Pancreas (tissue), 10 donors: ENCODE data around the gene AMPD2. TPM values are rescaled to one million over a fixed set of nuclear protein-coding genes. Genes with fewer than 3 reads are reported as not detected.

Experiments
- ATAC-seq, 4 donors: fragments of 200-7000 bp; cut with Tn5 transposase; one replicate each; pipeline versions ENCODE4 v1.8.0 to v1.9.1; 2020; ENCODE audit warnings: mild to moderate bottlenecking in 4 of 4, moderate library complexity in 4 of 4
- DNase-seq, 6 donors: peaks; one replicate each; pipeline ENCODE4 v3.0.0-alpha.2; 2020
- FAIRE-seq: peaks from 2 replicates; lab custom pipeline; 2012; peaks lifted over from hg19 to GRCh38; lab: Jason Lieb, UNC
- H3K27ac ChIP-seq, 4 donors: fragments of 200-600 bp; sonication (generic); 1 replicate in 3 of 4; 2 replicates in 1 of 4; pipeline versions ENCODE4 v1.5.0 to v1.8.0; 2020
- H3K27me3 ChIP-seq, 4 donors: fragments of 200-600 bp; one replicate each; pipeline ENCODE4 v1.8.0; 2021
- H3K36me3 ChIP-seq, 3 donors: fragments of 200-600 bp; sonication (generic) in 1 of 3; one replicate each; pipeline versions ENCODE4 v1.5.0 to v1.8.0; 2020 to 2021
- H3K4me1 ChIP-seq, 3 donors: fragments of 200-600 bp; one replicate each; pipeline ENCODE4 v1.8.0; 2021
- H3K4me3 ChIP-seq, 4 donors: fragments of 200-600 bp; sonication (generic) in 2 of 4; one replicate each; pipeline versions ENCODE4 v1.5.0 to v1.8.0; 2020 to 2021
- H3K9me3 ChIP-seq, 4 donors: fragments of 200-600 bp; one replicate each; pipeline ENCODE4 v1.8.0; 2021
- WGBS, 2 donors: extraction: QIAGEN DNeasy Blood & Tissue Kit; methylation state at CpG; one replicate each; pipeline ENCODE4 v1.1.7; 2013; 5-methylcytosine and 5-hydroxymethylcytosine counted together
- intact Hi-C, 3 donors: fragments of 100-400 bp; cut with DNase I; formaldehyde crosslinking; loops; one replicate each; pipeline versions ENCODE4 v1.11.1 to v1.14.2; 2022
- polyA plus RNA-seq, 2 donors: library from polyadenylated mRNA; stranded (reverse); fragments of 200-250 nt; gene quantifications; one replicate each; pipeline ENCODE4 v1.2.3, GENCODE V29; 2013
- total RNA-seq, 6 donors: library from RNA; stranded (reverse); fragmentation: NEBNext Ultra II Directional in 4 of 6; extraction: Animal tissue kit (Norgen Biotek cat#: 25700) in 4 of 6; gene quantifications; one replicate each; pipeline versions ENCODE4 v1.2.1 to v1.2.4, GENCODE V29; 2021 to 2023
- TF ChIP-seq, protein P1 (sequence below), 4 donors: fragments of 200-600 bp; sonication (generic) in 3 of 4; IDR thresholded peaks; one replicate each; pipeline versions ENCODE4 v1.5.0 to v1.8.0; 2021; ENCODE audit warnings: antibody characterized with exemption in 4 of 4
- donor health status: healthy with polysubstance abuse.
- donor health status: DM: no; HTN: no; CAD: no; lungs with moderate emphysema.
- donor health status: DM: no; HTN: no; CAD: no.
- donor health status: control.
- donor health status: control.
- donor health status: Bipolar disorder and iron deficiency.
- donor health status: DM: yes; HTN: yes; CAD: no.
- donor health status: DM: no; HTN: no; CAD: no.
- donor health status: DM: no; HTN: no; CAD: no.
- donor health status: DM: yes; HTN: yes; CAD: no.

The AMPD2 gene
- total and polyA plus RNA-seq, 8 donors = 17.6 to 57.3 (median 35.5) TPM

DNA sequence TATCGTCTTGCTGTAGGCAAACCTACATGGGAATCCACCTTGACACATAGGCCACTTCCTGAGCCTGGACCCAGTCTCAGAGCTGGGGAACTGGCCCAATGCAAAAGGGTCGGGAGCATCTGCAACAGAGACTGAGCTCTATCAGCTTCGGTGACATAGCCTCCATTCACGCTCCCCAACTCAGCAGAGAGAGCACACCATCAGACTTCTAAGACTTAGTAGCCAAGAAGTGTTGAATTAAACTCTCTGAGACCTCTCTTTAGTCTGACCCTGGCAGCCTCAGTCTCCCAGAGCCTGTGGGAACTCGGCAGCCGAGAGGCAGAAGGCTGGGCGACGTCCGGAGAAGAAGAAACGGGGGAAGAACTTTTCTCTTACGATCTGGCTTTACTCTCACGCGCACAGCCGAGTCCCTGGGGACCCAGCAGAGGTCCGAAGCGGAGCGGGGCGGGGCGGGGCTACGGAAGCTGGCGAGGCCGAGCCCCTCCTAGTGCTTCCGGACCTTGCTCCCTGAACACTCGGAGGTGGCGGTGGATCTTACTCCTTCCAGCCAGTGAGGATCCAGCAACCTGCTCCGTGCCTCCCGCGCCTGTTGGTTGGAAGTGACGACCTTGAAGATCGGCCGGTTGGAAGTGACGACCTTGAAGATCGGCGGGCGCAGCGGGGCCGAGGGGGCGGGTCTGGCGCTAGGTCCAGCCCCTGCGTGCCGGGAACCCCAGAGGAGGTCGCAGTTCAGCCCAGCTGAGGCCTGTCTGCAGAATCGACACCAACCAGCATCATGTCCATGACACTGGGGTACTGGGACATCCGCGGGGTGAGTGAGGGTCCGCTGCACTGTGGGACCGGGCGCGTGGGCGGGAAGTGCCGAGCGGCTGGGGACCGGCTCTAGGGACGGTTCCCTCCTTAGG is 36.2 kb downstream of the AMPD2 start, which contains the start of gene GSTM4:
Gene GSTM4 (plus strand): TSS at position 485 of the 905 bp plus-strand sequence. CDS start 291 bp downstream, at position 776.
- Histone ChIP-seq H3K27me3 (no peaks in the 10 kb centered on the region), H3K4me1 (peaks cover 10 to 21% (median 12%) of the 10 kb centered on the region in 3 donors), H3K36me3 (no peaks in the 10 kb centered on the region), H3K27ac (peak within 1 kb of the TSS; percentile 70 to 91 (median 78)), H3K4me3 (peak within 1 kb of the TSS; percentile 44 to 61 (median 54)), H3K9me3 (no peaks in the 10 kb centered on the region)
- ATAC-seq = peak; percentile 83 to 96 (median 88)
- DNase-seq = peak; percentile 82 to 92 (median 88)
- TF ChIP-seq, protein P1, sequence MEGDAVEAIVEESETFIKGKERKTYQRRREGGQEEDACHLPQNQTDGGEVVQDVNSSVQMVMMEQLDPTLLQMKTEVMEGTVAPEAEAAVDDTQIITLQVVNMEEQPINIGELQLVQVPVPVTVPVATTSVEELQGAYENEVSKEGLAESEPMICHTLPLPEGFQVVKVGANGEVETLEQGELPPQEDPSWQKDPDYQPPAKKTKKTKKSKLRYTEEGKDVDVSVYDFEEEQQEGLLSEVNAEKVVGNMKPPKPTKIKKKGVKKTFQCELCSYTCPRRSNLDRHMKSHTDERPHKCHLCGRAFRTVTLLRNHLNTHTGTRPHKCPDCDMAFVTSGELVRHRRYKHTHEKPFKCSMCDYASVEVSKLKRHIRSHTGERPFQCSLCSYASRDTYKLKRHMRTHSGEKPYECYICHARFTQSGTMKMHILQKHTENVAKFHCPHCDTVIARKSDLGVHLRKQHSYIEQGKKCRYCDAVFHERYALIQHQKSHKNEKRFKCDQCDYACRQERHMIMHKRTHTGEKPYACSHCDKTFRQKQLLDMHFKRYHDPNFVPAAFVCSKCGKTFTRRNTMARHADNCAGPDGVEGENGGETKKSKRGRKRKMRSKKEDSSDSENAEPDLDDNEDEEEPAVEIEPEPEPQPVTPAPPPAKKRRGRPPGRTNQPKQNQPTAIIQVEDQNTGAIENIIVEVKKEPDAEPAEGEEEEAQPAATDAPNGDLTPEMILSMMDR (IDR thresholded peaks at IDR 0.05) = no peak
- WGBS, 2 donors = 2% methylated on average over 54 of the region's 54 CpGs
- intact Hi-C loops = no loop called here
- FAIRE-seq = no peak

DNA sequence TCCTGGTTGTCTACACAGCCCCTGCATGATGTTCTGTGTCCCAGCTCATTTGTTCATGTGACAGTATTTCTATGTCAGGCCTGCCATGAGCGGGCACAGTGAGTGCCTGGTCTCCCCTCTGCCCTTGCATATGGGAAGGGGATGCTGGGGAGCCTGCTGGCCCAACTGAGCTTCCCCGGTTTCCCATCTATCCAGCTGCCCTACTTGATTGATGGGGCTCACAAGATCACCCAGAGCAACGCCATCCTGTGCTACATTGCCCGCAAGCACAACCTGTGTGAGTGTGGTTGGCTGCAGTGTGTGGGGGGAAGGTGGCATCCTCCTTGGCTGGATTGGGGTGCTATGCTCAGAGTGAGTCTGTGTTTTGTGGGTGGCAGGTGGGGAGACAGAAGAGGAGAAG is 37.8 kb downstream of the AMPD2 start:
- WGBS, 2 donors = 83 to 84% methylated on average over 4 of the region's 4 CpGs
- H3K4me1 ChIP-seq = peaks cover 10 to 21% (median 12%) of the 10 kb centered on the region in 3 donors
- DNase-seq (no peak), FAIRE-seq (no peak), ATAC-seq (no peak)
- no peak overlapping the region for H3K4me3 ChIP-seq
- H3K9me3 ChIP-seq = no peaks in the 10 kb centered on the region
- H3K36me3 ChIP-seq = no peaks in the 10 kb centered on the region
- H3K27ac ChIP-seq = no peak overlapping the region
- intact Hi-C loops = no loop called here
- TF ChIP-seq, protein P1 (IDR thresholded peaks at IDR 0.05) = no peak
- no peaks in the 10 kb centered on the region for H3K27me3 ChIP-seq

DNA sequence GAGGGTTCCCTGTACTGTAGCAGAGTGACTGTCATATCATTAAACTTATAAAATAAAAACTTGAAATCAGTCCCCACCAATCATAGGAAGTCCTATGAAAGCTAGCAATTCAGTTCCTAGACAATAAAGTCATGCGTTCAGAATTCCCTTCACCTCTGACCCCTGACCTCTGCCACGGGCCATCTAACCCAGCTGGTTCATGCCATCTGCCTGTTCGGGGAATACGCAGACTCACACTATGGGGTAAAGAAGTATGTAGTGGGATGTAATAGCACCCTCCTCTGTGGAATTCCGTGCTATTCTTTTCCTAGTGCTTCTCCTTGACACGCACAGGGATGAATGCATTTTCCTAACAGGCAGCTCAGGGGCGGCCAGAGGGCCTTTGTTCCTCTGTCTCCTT is 38.3 kb downstream of the AMPD2 start:
- intact Hi-C loops = no loop called here
- TF ChIP-seq, protein P1 (IDR thresholded peaks at IDR 0.05) = no peak
- H3K4me3 ChIP-seq = no peak overlapping the region
- H3K9me3 ChIP-seq = no peaks in the 10 kb centered on the region
- peaks cover 10 to 21% (median 12%) of the 10 kb centered on the region in 3 donors for H3K4me1 ChIP-seq
- 76 to 79% methylated on average over 7 of the region's 7 CpGs for WGBS, 2 donors
- peak overlapping the region in 1 of 4 donors; percentile 36 for H3K27ac ChIP-seq
- no peaks in the 10 kb centered on the region for H3K27me3 ChIP-seq
- no peak for ATAC-seq
- DNase-seq = no peak
- H3K36me3 ChIP-seq = no peaks in the 10 kb centered on the region
- FAIRE-seq = no peak

DNA sequence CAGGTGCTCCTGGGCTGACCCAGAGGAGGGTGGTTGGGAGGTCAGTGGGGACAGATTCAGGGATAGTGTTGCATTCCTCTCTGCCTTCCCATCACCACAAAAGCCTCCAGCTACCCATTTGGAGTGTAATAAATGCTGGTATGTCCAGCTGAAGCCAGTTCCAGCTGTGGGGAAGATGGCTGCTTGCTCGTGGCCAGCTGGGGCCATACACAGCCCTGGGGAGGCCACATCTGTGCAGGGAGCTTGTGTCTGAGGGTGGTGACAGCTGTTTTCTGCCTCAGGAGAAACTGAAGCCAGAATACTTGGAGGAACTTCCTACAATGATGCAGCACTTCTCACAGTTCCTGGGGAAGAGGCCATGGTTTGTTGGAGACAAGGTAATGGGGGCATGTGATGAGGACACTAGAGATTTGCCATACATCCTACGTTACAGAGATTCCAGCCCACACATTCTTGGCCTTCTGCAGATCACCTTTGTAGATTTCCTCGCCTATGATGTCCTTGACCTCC is 39.0 kb downstream of the AMPD2 start:
- TF ChIP-seq, protein P1 (IDR thresholded peaks at IDR 0.05) = no peak

More for the DNA sequence above, 39.0 kb downstream of the AMPD2 start:
- no peak for ATAC-seq
- no peak for DNase-seq
- no peak for FAIRE-seq
- Histone ChIP-seq H3K9me3 (no peaks in the 10 kb centered on the region), H3K4me3 (no peak overlapping the region), H3K4me1 (peaks cover 10 to 21% (median 12%) of the 10 kb centered on the region in 3 donors), H3K27ac (peak overlapping the region in 2 of 4 donors; percentile 22 to 36), H3K36me3 (no peaks in the 10 kb centered on the region), H3K27me3 (no peaks in the 10 kb centered on the region)
- intact Hi-C loops = no loop called here
- 21 to 30% methylated on average over 3 of the region's 3 CpGs for WGBS, 2 donors
